Skeletal muscle tissue (tissue), 4 donors: ENCODE data around the gene KCNK16. TPM values are rescaled to one million over a fixed set of nuclear protein-coding genes. Genes with fewer than 3 reads are reported as not detected.

Experiments
- H3K27ac ChIP-seq: one replicate; pipeline ENCODE4 v1.7.0; 2013; ENCODE audit warnings: mild to moderate bottlenecking, low read depth, low read length, inconsistent platforms
- H3K27me3 ChIP-seq, 3 donors: one replicate each; pipeline ENCODE4 v1.7.0; 2013; ENCODE audit warnings: low read length in 3 of 3; ENCODE audit not compliant: control insufficient read depth in 3 of 3, insufficient read depth in 3 of 3
- H3K36me3 ChIP-seq, 3 donors: one replicate each; pipeline ENCODE4 v1.7.0; 2013; ENCODE audit warnings: low read length in 3 of 3; ENCODE audit not compliant: control insufficient read depth in 3 of 3, insufficient read depth in 3 of 3
- H3K4me1 ChIP-seq, 3 donors: one replicate each; pipeline ENCODE4 v1.7.0; 2013; ENCODE audit warnings: low read length in 3 of 3, mild to moderate bottlenecking in 3 of 3; ENCODE audit not compliant: control insufficient read depth in 3 of 3, insufficient read depth in 3 of 3
- H3K4me3 ChIP-seq, 3 donors: one replicate each; pipeline ENCODE4 v1.7.0; 2013; ENCODE audit warnings: low read length in 3 of 3
- H3K9ac ChIP-seq, 3 donors: one replicate each; pipeline ENCODE4 v1.7.0; 2013; ENCODE audit warnings: low read length in 3 of 3, mild to moderate bottlenecking in 3 of 3, moderate library complexity in 2 of 3, low read depth in 1 of 3
- H3K9me3 ChIP-seq, 3 donors: one replicate each; pipeline ENCODE4 v1.7.0; 2013; ENCODE audit warnings: low read length in 3 of 3; ENCODE audit not compliant: control insufficient read depth in 3 of 3
- total RNA-seq: library from RNA; depleted of rRNA; stranded (reverse); fragments of >200 nt; gene quantifications from one replicate; pipeline ENCODE4 v1.2.3, GENCODE V29; 2014
- donor health status: Osteomylitis.

KCNK16 gene
- total RNA-seq, 1 donor from 2014 or later: not detected

GRCh38 chr6:39282774-39283173 lies 39.7 kb downstream of the KCNK16 start:
- H3K4me3 ChIP-seq: no peak overlapping the region
- H3K9me3 ChIP-seq: no peaks in the 10 kb centered on the region
- H3K27ac ChIP-seq: no peak overlapping the region
- H3K27me3 ChIP-seq: peaks cover 0 to 19% (median 11%) of the 10 kb centered on the region in 3 donors
- no peak overlapping the region for H3K9ac ChIP-seq
- H3K4me1 ChIP-seq: no peaks in the 10 kb centered on the region
- H3K36me3 ChIP-seq: no peaks in the 10 kb centered on the region

GRCh38 chr6:39281312-39281980 lies 41.1 kb downstream of the KCNK16 start:
- Histone ChIP-seq H3K4me3 (no peak overlapping the region), H3K4me1 (no peaks in the 10 kb centered on the region), H3K27me3 (peaks cover 0 to 19% (median 11%) of the 10 kb centered on the region in 3 donors), H3K9me3 (no peaks in the 10 kb centered on the region), H3K27ac (no peak overlapping the region), H3K9ac (no peak overlapping the region), H3K36me3 (no peaks in the 10 kb centered on the region)

- Histone ChIP-seq H3K4me1 (no peaks in the 10 kb centered on the region), H3K4me3 (no peak overlapping the region), H3K9ac (no peak overlapping the region), H3K27me3 (peaks cover 0 to 19% (median 11%) of the 10 kb centered on the region in 3 donors), H3K9me3 (no peaks in the 10 kb centered on the region), H3K27ac (no peak overlapping the region), H3K36me3 (no peaks in the 10 kb centered on the region)
Observed at GRCh38 chr6:39280247-39280731, 42.2 kb downstream of the KCNK16 start.

- Histone ChIP-seq H3K9ac (no peak overlapping the region), H3K4me3 (no peak overlapping the region), H3K4me1 (no peaks in the 10 kb centered on the region), H3K27me3 (peaks cover 0 to 19% (median 11%) of the 10 kb centered on the region in 3 donors), H3K9me3 (no peaks in the 10 kb centered on the region), H3K27ac (no peak overlapping the region), H3K36me3 (no peaks in the 10 kb centered on the region)
Observed at GRCh38 chr6:39279539-39279938, 43.0 kb downstream of the KCNK16 start.

GRCh38 chr6:39276379-39276995 lies 46.0 kb downstream of the KCNK16 start:
- Histone ChIP-seq H3K27ac (no peak overlapping the region), H3K4me1 (no peaks in the 10 kb centered on the region), H3K9ac (no peak overlapping the region), H3K9me3 (no peaks in the 10 kb centered on the region), H3K27me3 (peaks cover 0 to 10% (median 8%) of the 10 kb centered on the region in 3 donors), H3K4me3 (no peak overlapping the region), H3K36me3 (no peaks in the 10 kb centered on the region)

- Histone ChIP-seq H3K36me3 (no peaks in the 10 kb centered on the region), H3K27me3 (peaks cover 0 to 6% (median 4%) of the 10 kb centered on the region in 3 donors), H3K4me1 (no peaks in the 10 kb centered on the region), H3K9me3 (no peaks in the 10 kb centered on the region), H3K9ac (no peak overlapping the region), H3K4me3 (no peak overlapping the region), H3K27ac (no peak overlapping the region)
Observed at GRCh38 chr6:39274903-39275302, 47.6 kb downstream of the KCNK16 start.

GRCh38 chr6:39274471-39274870 lies 48.0 kb downstream of the KCNK16 start:
- no peak overlapping the region for H3K9ac ChIP-seq

GRCh38 chr6:39273406-39273821 lies 49.1 kb downstream of the KCNK16 start:
- H3K4me1 ChIP-seq: no peaks in the 10 kb centered on the region
- no peak overlapping the region for H3K27ac ChIP-seq
- no peaks in the 10 kb centered on the region for H3K9me3 ChIP-seq
- H3K27me3 ChIP-seq: no peaks in the 10 kb centered on the region
- H3K4me3 ChIP-seq: no peak overlapping the region
- no peaks in the 10 kb centered on the region for H3K36me3 ChIP-seq
- H3K9ac ChIP-seq: no peak overlapping the region

More at GRCh38 chr6:39274471-39274870, 48.0 kb downstream of the KCNK16 start:
- no peaks in the 10 kb centered on the region for H3K36me3 ChIP-seq
- H3K4me3 ChIP-seq: no peak overlapping the region
- no peak overlapping the region for H3K27ac ChIP-seq
- peaks cover 0 to 3% (median 0%) of the 10 kb centered on the region in 3 donors for H3K27me3 ChIP-seq
- H3K4me1 ChIP-seq: no peaks in the 10 kb centered on the region
- no peaks in the 10 kb centered on the region for H3K9me3 ChIP-seq

GRCh38 chr6:39269961-39270360 lies 52.5 kb downstream of the KCNK16 start:
- H3K4me3 ChIP-seq: no peak overlapping the region
- H3K36me3 ChIP-seq: no peaks in the 10 kb centered on the region
- no peaks in the 10 kb centered on the region for H3K4me1 ChIP-seq
- no peak overlapping the region for H3K9ac ChIP-seq
- peaks cover 0 to 4% (median 0%) of the 10 kb centered on the region in 3 donors for H3K27me3 ChIP-seq
- no peaks in the 10 kb centered on the region for H3K9me3 ChIP-seq
- H3K27ac ChIP-seq: no peak overlapping the region

- no peak overlapping the region for H3K9ac ChIP-seq
- H3K36me3 ChIP-seq: no peaks in the 10 kb centered on the region
- no peak overlapping the region for H3K27ac ChIP-seq
- no peak overlapping the region for H3K4me3 ChIP-seq
- peaks cover 0 to 4% (median 0%) of the 10 kb centered on the region in 3 donors for H3K27me3 ChIP-seq
- no peaks in the 10 kb centered on the region for H3K9me3 ChIP-seq
- H3K4me1 ChIP-seq: no peaks in the 10 kb centered on the region
Observed at GRCh38 chr6:39268721-39269120, 53.8 kb downstream of the KCNK16 start.
